K562 (cell line): Measurements from ENCODE around the gene EZH2. TPM values are rescaled to one million over a fixed set of nuclear protein-coding genes. Genes with fewer than 3 reads are reported as not detected.

Experiments
- ATAC-seq: fragments of 200-7000 bp; cut with Tn5 transposase; 3 replicates; pipeline ENCODE4 v1.9.1; 2020; ENCODE audit warnings: moderate library complexity
- BruUV-seq: library from RNA; stranded (reverse); fragments of 400-500 nt; replicated peaks from 2 replicates; lab custom pipeline; 2021; lab: Mats Ljungman, UMichigan
- CTCF ChIA-PET: fragments of 300-600 bp; formaldehyde crosslinking; extraction: SDS; loops from one replicate; lab custom pipeline; 2021; ENCODE audit warnings: low intra/inter-chr PET ratio; lab: Yijun Ruan, JAX
- POLR2A ChIA-PET: fragments of 300-600, 350-650 bp; sonication (Branson Sonifier 250); formaldehyde crosslinking; extraction: SDS; loops from one replicate; lab custom pipeline; 2021; ENCODE audit warnings: antibody characterized with exemption, inconsistent platforms; lab: Yijun Ruan, JAX
- DNase-seq, 4 experiments: peaks; one replicate each; pipeline versions ENCODE4 v3.0.0 to v3.0.0-alpha.2; 2011 to 2018; ENCODE audit warnings: low spot score in 3 of 4, mixed read lengths in 3 of 4; ENCODE audit errors: extremely low read depth in 1 of 4
- FAIRE-seq: peaks from 2 replicates; lab custom pipeline; 2011; peaks lifted over from hg19 to GRCh38; lab: Jason Lieb, UNC
- H2AFZ ChIP-seq: 2 replicates; pipeline ENCODE4 v1.6.0; 2011; ENCODE audit warnings: low read depth, low read length, control low read depth, inconsistent platforms
- H3K27ac ChIP-seq: fragments of 200-600 bp; 3 replicates; pipeline ENCODE4 v1.8.0; 2011; ENCODE audit warnings: low read depth, mild to moderate bottlenecking, control low read depth, inconsistent platforms, low read length, moderate library complexity, mixed read lengths; ENCODE audit errors: extremely low read depth
- H3K27me3 ChIP-seq, 2 experiments: fragments of 300-600 bp in 1 of 2; 2 replicates in 1 of 2; 3 replicates in 1 of 2; pipeline versions ENCODE4 v1.6.0 to v1.8.0; 2011; ENCODE audit warnings: inconsistent platforms in 2 of 2, low read length in 2 of 2, mild to moderate bottlenecking in 1 of 2, mixed read lengths in 1 of 2, moderate library complexity in 1 of 2; ENCODE audit not compliant: control insufficient read depth in 2 of 2, insufficient read depth in 2 of 2
- H3K36me3 ChIP-seq: fragments of 300-600 bp; 3 replicates; pipeline ENCODE4 v1.8.0; 2011; ENCODE audit warnings: mild to moderate bottlenecking, low read length, inconsistent platforms; ENCODE audit not compliant: control insufficient read depth, insufficient read depth
- H3K4me1 ChIP-seq, 2 experiments: fragments of 200-600 bp in 1 of 2; replicated peaks in 1 of 2; 2 replicates in 1 of 2; 3 replicates in 1 of 2; pipeline versions ENCODE4 v1.5.1 to v1.8.0; 2011; ENCODE audit warnings: inconsistent platforms in 2 of 2, low read length in 2 of 2, mild to moderate bottlenecking in 1 of 2, mixed read lengths in 1 of 2, moderate library complexity in 1 of 2; ENCODE audit not compliant: control insufficient read depth in 2 of 2, insufficient read depth in 2 of 2
- H3K4me2 ChIP-seq: 2 replicates; pipeline ENCODE4 v1.6.1; 2011; ENCODE audit warnings: low read length, control low read depth, inconsistent platforms, mixed read lengths; ENCODE audit not compliant: insufficient read depth
- H3K4me3 ChIP-seq: fragments of 200-600 bp; sonication (generic), shearing (Covaris generic); 2 replicates; pipeline ENCODE4 v1.5.1; 2016; ENCODE audit warnings: control low read depth, inconsistent platforms
- H3K79me2 ChIP-seq: fragments of 200-600 bp; 3 replicates; pipeline ENCODE4 v1.8.0; 2011; ENCODE audit warnings: low read length, inconsistent platforms; ENCODE audit not compliant: control insufficient read depth, insufficient read depth
- H3K9ac ChIP-seq, 2 experiments: 2 replicates each; pipeline versions ENCODE4 v1.6.0 to v1.6.1; 2011; ENCODE audit warnings: low read depth in 2 of 2, low read length in 2 of 2, control low read depth in 1 of 2, inconsistent platforms in 1 of 2, mild to moderate bottlenecking in 1 of 2, mixed read lengths in 1 of 2; ENCODE audit not compliant: insufficient read depth in 1 of 2
- H3K9me1 ChIP-seq: one replicate; pipeline ENCODE4 v1.6.0; 2011; ENCODE audit warnings: inconsistent platforms, mild to moderate bottlenecking, low read length, moderate library complexity; ENCODE audit not compliant: control insufficient read depth, insufficient read depth
- H3K9me3 ChIP-seq: replicated peaks from 2 replicates; pipeline ENCODE4 v1.5.1; 2011; ENCODE audit warnings: low read depth, low read length, inconsistent platforms; ENCODE audit not compliant: control insufficient read depth, insufficient read depth
- H4K20me1 ChIP-seq: replicated peaks from 2 replicates; pipeline ENCODE4 v1.6.1; 2011; ENCODE audit warnings: low read length, inconsistent platforms, mixed read lengths; ENCODE audit not compliant: control insufficient read depth, insufficient read depth
- FOXK1 ChIP-seq: sonication (generic); formaldehyde crosslinking; IDR thresholded peaks from 2 replicates; pipeline ENCODE4 v1.8.0; 2022; ENCODE audit warnings: missing genetic modification reagents, mild to moderate bottlenecking, borderline replicate concordance
- ZC3H4 ChIP-seq: sonication (generic); formaldehyde crosslinking; IDR thresholded peaks from 2 replicates; pipeline ENCODE4 v1.9.0; 2021; ENCODE audit warnings: missing genetic modification reagents, borderline replicate concordance
- ZNF583 ChIP-seq: fragments of 250-450 bp; sonication (Bioruptor Pico); IDR thresholded peaks from 2 replicates; pipeline ENCODE4 v1.4.0; 2020
- WGBS: fragments of 100-300 bp; shearing (Covaris generic); methylation state at CpG from one replicate; pipeline ENCODE4 v1.1.6; 2016; ENCODE audit warnings: low coverage, mixed read lengths; ENCODE audit not compliant: insufficient coverage; ENCODE audit errors: missing lambda C conversion rate; 5-methylcytosine and 5-hydroxymethylcytosine counted together
- in situ Hi-C: fragments of 300-500 bp; cut with MboI; formaldehyde crosslinking; loops from 4 replicates; pipeline ENCODE4 v1.15.0; 2018; ENCODE audit warnings: inconsistent platforms, mixed read lengths
- intact Hi-C: fragments of 100-400 bp; cut with micrococcal nuclease; formaldehyde crosslinking; loops from 2 replicates; pipeline ENCODE4 v1.14.2; 2022
- polyA plus RNA-seq, 8 experiments: library from polyadenylated mRNA; depleted of rRNA in 4 of 8; stranded (reverse) in 5 of 8; unstranded in 3 of 8; fragments of >200 nt; fragmentation: Nextera tagmentation in 2 of 8; fragmentation: Illumina TruSeq in 1 of 8; extraction: Ambion mirVana in 2 of 8; extraction: Trizol in 1 of 8; gene quantifications; 2 replicates each; pipeline versions ENCODE4 v1.2.1 to v1.2.3, GENCODE V29; 2011 to 2014; ENCODE audit warnings: inconsistent platforms in 1 of 8, missing spikeins in 1 of 8
- total RNA-seq, 7 experiments: library from RNA; depleted of rRNA in 6 of 7; stranded (reverse); fragments of >200 nt in 6 of 7; fragmentation: Illumina TruSeq in 2 of 7; extraction: Trizol in 2 of 7; gene quantifications; 2 replicates each; pipeline versions ENCODE4 v1.2.1 to v1.2.3, GENCODE V29; 2011 to 2021; ENCODE audit warnings: low replicate concordance in 1 of 7
- TF ChIP-seq, protein P1 (sequence below): sonication (generic); formaldehyde crosslinking; IDR thresholded peaks from 2 replicates; pipeline ENCODE4 v1.8.0; 2022; ENCODE audit warnings: missing genetic modification reagents, mild to moderate bottlenecking, borderline replicate concordance

EZH2 gene
- total and polyA plus RNA-seq, 9 of the 15 experiments (the other 6 are each of a cell fraction or from before 2014, with no cell fraction given) = 48.7 to 175 (median 98.6) TPM

DNA sequence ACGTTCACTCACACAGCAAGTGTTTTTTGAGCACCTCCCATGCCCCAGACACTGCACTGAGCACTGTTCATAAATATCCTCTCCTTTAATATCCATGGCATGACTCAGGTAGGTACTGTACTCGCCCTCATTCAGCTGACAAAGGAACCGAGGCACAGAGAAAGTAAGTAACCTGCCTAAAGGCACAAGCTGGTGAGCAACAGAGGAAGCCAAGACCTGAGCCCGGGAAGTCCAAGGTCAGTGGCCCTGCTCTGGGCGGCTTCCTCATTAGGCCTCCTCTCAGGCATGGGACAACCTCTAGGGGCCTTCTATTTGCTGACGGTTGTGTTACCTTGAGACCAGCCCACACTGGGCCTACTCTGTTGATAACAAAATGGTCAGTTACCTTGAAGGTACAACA lies 45.1 kb upstream of the EZH2 start:
- CTCF ChIA-PET = no interaction called here
- Histone ChIP-seq H3K27me3 (no peaks in the 10 kb centered on the region), H3K36me3 (no peaks in the 10 kb centered on the region), H3K79me2 (no peaks in the 10 kb centered on the region), H3K4me2 (no peak overlapping the region), H3K4me3 (no peak overlapping the region), H3K27ac (no peak overlapping the region), H3K9me3 (no peaks in the 10 kb centered on the region), H3K9ac (peak overlapping the region in 1 of 2 experiments; percentile 33; a peak in 1 of 4 replicates), H3K4me1 (no peaks in the 10 kb centered on the region; a peak in 1 of 5 replicates), H3K9me1 (no peaks in the 10 kb centered on the region), H4K20me1 (no peaks in the 10 kb centered on the region), H2AFZ (no peak overlapping the region)
- DNase-seq (no peak), FAIRE-seq (no peak), ATAC-seq (peak; percentile 56)
- in situ Hi-C loops (no loop called here), intact Hi-C loops (no loop called here)
- 51% methylated on average over 6 of the region's 6 CpGs for WGBS
- TF ChIP-seq, protein P1, sequence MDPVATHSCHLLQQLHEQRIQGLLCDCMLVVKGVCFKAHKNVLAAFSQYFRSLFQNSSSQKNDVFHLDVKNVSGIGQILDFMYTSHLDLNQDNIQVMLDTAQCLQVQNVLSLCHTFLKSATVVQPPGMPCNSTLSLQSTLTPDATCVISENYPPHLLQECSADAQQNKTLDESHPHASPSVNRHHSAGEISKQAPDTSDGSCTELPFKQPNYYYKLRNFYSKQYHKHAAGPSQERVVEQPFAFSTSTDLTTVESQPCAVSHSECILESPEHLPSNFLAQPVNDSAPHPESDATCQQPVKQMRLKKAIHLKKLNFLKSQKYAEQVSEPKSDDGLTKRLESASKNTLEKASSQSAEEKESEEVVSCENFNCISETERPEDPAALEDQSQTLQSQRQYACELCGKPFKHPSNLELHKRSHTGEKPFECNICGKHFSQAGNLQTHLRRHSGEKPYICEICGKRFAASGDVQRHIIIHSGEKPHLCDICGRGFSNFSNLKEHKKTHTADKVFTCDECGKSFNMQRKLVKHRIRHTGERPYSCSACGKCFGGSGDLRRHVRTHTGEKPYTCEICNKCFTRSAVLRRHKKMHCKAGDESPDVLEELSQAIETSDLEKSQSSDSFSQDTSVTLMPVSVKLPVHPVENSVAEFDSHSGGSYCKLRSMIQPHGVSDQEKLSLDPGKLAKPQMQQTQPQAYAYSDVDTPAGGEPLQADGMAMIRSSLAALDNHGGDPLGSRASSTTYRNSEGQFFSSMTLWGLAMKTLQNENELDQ (CRISPR knock-in tag) = 0 out of 2 replicates have a peak, but pooled peaks have one; percentile 37
- TF ChIP-seq ZNF583 (CRISPR knock-in tag) (no peak), ZC3H4 (0 out of 2 replicates have a peak, but pooled peaks have one; percentile 21), FOXK1 (CRISPR knock-in tag) (0 out of 2 replicates have a peak, but pooled peaks have one; percentile 44)
- no TSS peak for BruUV-seq
- POLR2A ChIA-PET = no interaction called here
